Testis (tissue), 2 donors: ENCODE results near the gene GPR171.

Experiments used
- CTCF ChIP-seq, 3 experiments: fragments of 450-650 bp in 2 of 3; fragments of 200-600 bp in 1 of 3; sonication (generic) in 1 of 3; IDR thresholded peaks; one replicate each; pipeline ENCODE4 v1.5.1; 2016 to 2019; ENCODE audit warnings: antibody characterized with exemption in 3 of 3, mild to moderate bottlenecking in 2 of 3, moderate library complexity in 1 of 3
- POLR2A ChIP-seq: fragments of 450-650 bp; IDR thresholded peaks from one replicate; pipeline ENCODE4 v1.6.1; 2017; ENCODE audit warnings: antibody characterized with exemption, mild to moderate bottlenecking, moderate library complexity

GRCh38 chr3:151178208-151178845 lies 24.7 kb downstream of the GPR171 start:
- no peak for TF ChIP-seq POLR2A
- no peak for TF ChIP-seq CTCF (IDR thresholded peaks at IDR 0.05)
